AG20443 (cell line): ENCODE data around the gene TEDC2.

Source experiments
- DNase-seq: peaks from one replicate; pipeline ENCODE4 v3.0.0; 2012; ENCODE audit warnings: low spot score, mixed read lengths

TEDC2 gene

DNA sequence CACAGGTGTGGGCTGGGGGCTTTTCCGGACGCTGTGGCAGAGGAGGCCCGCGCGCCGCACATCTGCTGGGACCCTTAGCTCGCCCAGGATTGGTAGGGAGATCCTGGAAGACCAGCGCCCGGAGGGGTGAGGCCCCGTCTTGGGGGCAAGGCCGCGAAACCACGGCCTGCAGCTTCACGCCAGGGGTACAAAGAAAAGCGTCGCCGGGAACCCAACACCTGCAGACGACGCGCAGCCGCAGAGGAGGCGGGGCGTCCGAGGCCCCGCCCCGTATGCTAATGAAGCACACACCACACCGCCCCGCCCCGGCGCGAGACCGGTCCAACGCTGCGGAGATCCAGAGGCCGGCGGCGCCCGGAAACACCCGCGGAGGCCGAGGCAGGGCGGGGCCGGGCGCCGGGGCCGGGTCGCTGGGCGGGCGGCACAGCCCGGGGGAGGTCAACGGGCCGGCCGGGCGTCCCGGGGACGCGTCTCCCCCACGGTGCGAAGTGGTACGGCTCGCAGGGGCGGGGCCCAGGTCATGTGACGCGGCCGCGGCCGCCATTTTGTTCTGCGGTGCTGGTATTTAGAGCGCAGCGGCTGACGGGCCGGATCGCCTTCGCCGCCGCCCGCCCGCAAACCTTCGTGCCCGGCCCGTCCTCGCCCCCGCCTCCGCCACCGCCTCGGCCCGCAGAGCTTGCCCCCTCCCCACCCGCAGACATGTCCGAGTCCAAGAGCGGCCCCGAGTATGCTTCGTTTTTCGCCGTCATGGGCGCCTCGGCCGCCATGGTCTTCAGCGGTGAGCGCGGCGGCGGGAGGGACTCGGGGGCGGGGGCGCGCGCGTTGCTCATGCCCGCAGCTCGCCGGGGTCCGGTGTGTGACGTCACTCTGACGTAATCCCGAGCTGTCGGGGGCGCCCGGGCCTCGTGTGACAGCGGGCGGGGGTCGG, 53.8 kb downstream of the TEDC2 start, which contains the start of gene ATP6V0C:
ATP6V0C (plus strand) TSS at position 548 of the 928 bp plus-strand sequence; CDS start at position 700, 152 bp downstream.
- DNase-seq: peak; percentile 96
